Dermis blood vessel endothelial cell (primary cell): Measurements from ENCODE around the gene ZNF433. TPM values are rescaled to one million over a fixed set of nuclear protein-coding genes. Genes with fewer than 3 reads are reported as not detected.

Experiments
- DNase-seq: peaks from one replicate; pipeline ENCODE4 v3.0.0; 2010
- total RNA-seq: library from RNA; depleted of rRNA; stranded (reverse); fragments of >200 nt; gene quantifications from 2 replicates; pipeline ENCODE4 v1.2.3, GENCODE V29; 2014

The ZNF433 gene
- total RNA-seq, 1 donor from 2014 or later, result 2.6 TPM

- DNase-seq, result peak; percentile 90
Observed at GRCh38 chr19:11987405-11988281, 47.8 kb downstream of the ZNF433 start.

- no peak for DNase-seq
Observed at GRCh38 chr19:11986754-11987153, 48.7 kb downstream of the ZNF433 start.

GRCh38 chr19:11984986-11985385 lies 50.5 kb downstream of the ZNF433 start:
- DNase-seq, result no peak

GRCh38 chr19:11982526-11982925 lies 53.0 kb downstream of the ZNF433 start:
- DNase-seq, result no peak

GRCh38 chr19:11979527-11979926 lies 56.0 kb downstream of the ZNF433 start:
- DNase-seq, result no peak

- DNase-seq, result no peak
Observed at GRCh38 chr19:11978492-11979100, 56.9 kb downstream of the ZNF433 start.

GRCh38 chr19:11973019-11973810 lies 62.3 kb downstream of the ZNF433 start:
- DNase-seq, result no peak

GRCh38 chr19:11971041-11971440 lies 64.4 kb downstream of the ZNF433 start:
- DNase-seq, result no peak

- DNase-seq, result no peak
Observed at GRCh38 chr19:11970174-11970573, 65.3 kb downstream of the ZNF433 start.

- peak; percentile 72 for DNase-seq
Observed at GRCh38 chr19:11964858-11965645, 70.4 kb downstream of the ZNF433 start, which contains the start of gene ZNF763. TSS of gene ZNF763 (plus strand) at chr19:11965040. CDS start at chr19:11965209, 169 bp downstream.

Other genes starting within 250 kb of the ZNF433 start
- 1.5 and 1.6 TPM in 2 replicates for gene ZNF491, start 237.2 kb downstream of the ZNF433 start, total RNA-seq
- 9.0 and 12.4 TPM in 2 replicates for gene ZNF440, start 221.4 kb downstream of the ZNF433 start, total RNA-seq
- 2.4 and 3.1 TPM in 2 replicates for gene ZNF439, start 187.0 kb downstream of the ZNF433 start, total RNA-seq
- 13.0 and 15.8 TPM in 2 replicates for gene ZNF69, start 147.9 kb downstream of the ZNF433 start, total RNA-seq
- gene ZNF700, start 110.6 kb downstream of the ZNF433 start, total RNA-seq, result 8.8 and 11.2 TPM in 2 replicates
- gene ZNF763, start 70.6 kb downstream of the ZNF433 start, total RNA-seq, result 1.6 and 3.1 TPM in 2 replicates
- gene ZNF878, start 17.3 kb upstream of the ZNF433 start, total RNA-seq, result 0.17 and 0.70 TPM in 2 replicates
- gene ZNF844, start 29.1 kb upstream of the ZNF433 start, total RNA-seq, result 5.4 and 5.7 TPM in 2 replicates
- gene ZNF20, start 104.7 kb upstream of the ZNF433 start, total RNA-seq, result 4.0 and 4.8 TPM in 2 replicates
- 11.5 and 15.1 TPM in 2 replicates for gene ZNF625, start 121.1 kb upstream of the ZNF433 start, total RNA-seq
- gene ZNF136, start 127.4 kb upstream of the ZNF433 start, total RNA-seq, result 5.1 and 8.7 TPM in 2 replicates